Uterus (tissue), 4 donors: ENCODE measurements around the gene ST6GALNAC2. TPM values are rescaled to one million over a fixed set of nuclear protein-coding genes. Genes with fewer than 3 reads are reported as not detected.

ENCODE experiments used
- DNase-seq, 2 donors: peaks; one replicate each; pipeline ENCODE4 v3.0.0-alpha.2; 2019 to 2020
- H3K27ac ChIP-seq, 2 donors: fragments of 200-600 bp; sonication (generic); 1 replicate in 1 of 2; 2 replicates in 1 of 2; pipeline ENCODE4 v1.5.1; 2016 to 2018
- H3K27me3 ChIP-seq, 2 donors: fragments of 200-600 bp; sonication (generic); one replicate each; pipeline ENCODE4 v1.5.1; 2018 to 2019; ENCODE audit warnings: control low read depth in 1 of 2
- H3K36me3 ChIP-seq, 2 donors: fragments of 200-600 bp; sonication (generic); one replicate each; pipeline ENCODE4 v1.5.1; 2019; ENCODE audit warnings: control low read depth in 1 of 2
- H3K4me1 ChIP-seq, 2 donors: fragments of 200-600 bp; sonication (generic); one replicate each; pipeline ENCODE4 v1.5.1; 2018 to 2019; ENCODE audit warnings: control low read depth in 1 of 2
- H3K4me3 ChIP-seq, 2 donors: fragments of 200-600 bp; sonication (generic); 1 replicate in 1 of 2; 2 replicates in 1 of 2; pipeline ENCODE4 v1.5.1; 2018 to 2019; ENCODE audit warnings: mild to moderate bottlenecking in 1 of 2
- H3K9me3 ChIP-seq, 2 donors: fragments of 200-600 bp; sonication (generic); one replicate each; pipeline ENCODE4 v1.5.1; 2019; ENCODE audit warnings: control low read depth in 1 of 2
- CTCF ChIP-seq, 4 experiments: fragments of 200-600 bp in 2 of 4; fragments of 450-650 bp in 2 of 4; sonication (generic) in 2 of 4; IDR thresholded peaks; one replicate each; pipeline ENCODE4 v1.5.1; 2016 to 2019; ENCODE audit warnings: antibody characterized with exemption in 4 of 4, mild to moderate bottlenecking in 2 of 4, moderate library complexity in 1 of 4
- POLR2A ChIP-seq, 2 donors: fragments of 450-650 bp; IDR thresholded peaks; one replicate each; pipeline ENCODE4 v1.6.1; 2016; ENCODE audit warnings: antibody characterized with exemption in 2 of 2, mild to moderate bottlenecking in 1 of 2, moderate library complexity in 1 of 2
- intact Hi-C: fragments of 100-400 bp; cut with DNase I; formaldehyde crosslinking; loops from one replicate; pipeline ENCODE4 v1.15.1; 2023; ENCODE audit warnings: low total_unique reads
- total RNA-seq, 4 donors: library from RNA; depleted of rRNA in 3 of 4; stranded (reverse); fragments of >200 nt in 3 of 4; gene quantifications; one replicate each; pipeline versions ENCODE4 v1.1.0 to v1.2.4, GENCODE V29; 2014 to 2023
- donor health status: DM: yes; HTN: yes; CAD: no.

The ST6GALNAC2 gene
- total RNA-seq, 4 donors from 2014 or later = 0.59 to 9.5 (median 5.3) TPM; not detected in 1

- Histone ChIP-seq H3K27ac (no peak overlapping the region), H3K27me3 (no peaks in the 10 kb centered on the region), H3K9me3 (no peaks in the 10 kb centered on the region), H3K4me1 (no peaks in the 10 kb centered on the region), H3K36me3 (no peaks in the 10 kb centered on the region), H3K4me3 (no peak overlapping the region)
- DNase-seq = no peak
- TF ChIP-seq CTCF (IDR thresholded peaks at IDR 0.05) = no peak
- no peak for TF ChIP-seq POLR2A (IDR thresholded peaks at IDR 0.05)
- intact Hi-C loops = no loop called here
Observed at GRCh38 chr17:76630151-76630550, 44.5 kb upstream of the ST6GALNAC2 start.

GRCh38 chr17:76627510-76627909 lies 41.9 kb upstream of the ST6GALNAC2 start:
- Histone ChIP-seq H3K27ac (no peak overlapping the region), H3K27me3 (no peaks in the 10 kb centered on the region), H3K4me1 (no peaks in the 10 kb centered on the region), H3K4me3 (no peak overlapping the region), H3K9me3 (no peaks in the 10 kb centered on the region), H3K36me3 (no peaks in the 10 kb centered on the region)
- intact Hi-C loops = no loop called here
- TF ChIP-seq POLR2A (IDR thresholded peaks at IDR 0.05) = no peak
- TF ChIP-seq CTCF (IDR thresholded peaks at IDR 0.05) = no peak
- no peak for DNase-seq

GRCh38 chr17:76626442-76626841 lies 40.8 kb upstream of the ST6GALNAC2 start:
- H3K27ac ChIP-seq = no peak overlapping the region
- no peaks in the 10 kb centered on the region for H3K27me3 ChIP-seq
- TF ChIP-seq POLR2A (IDR thresholded peaks at IDR 0.05) = no peak
- TF ChIP-seq CTCF (IDR thresholded peaks at IDR 0.05) = no peak
- intact Hi-C loops = no loop called here
- H3K4me3 ChIP-seq = no peak overlapping the region
- H3K36me3 ChIP-seq = no peaks in the 10 kb centered on the region
- H3K4me1 ChIP-seq = no peaks in the 10 kb centered on the region
- no peak for DNase-seq
- H3K9me3 ChIP-seq = no peaks in the 10 kb centered on the region

- Histone ChIP-seq H3K27me3 (no peaks in the 10 kb centered on the region), H3K4me3 (no peak overlapping the region), H3K9me3 (no peaks in the 10 kb centered on the region), H3K4me1 (no peaks in the 10 kb centered on the region), H3K36me3 (no peaks in the 10 kb centered on the region), H3K27ac (no peak overlapping the region)
- intact Hi-C loops = no loop called here
- no peak for DNase-seq
- no peak for TF ChIP-seq CTCF (IDR thresholded peaks at IDR 0.05)
- TF ChIP-seq POLR2A (IDR thresholded peaks at IDR 0.05) = no peak
Observed at GRCh38 chr17:76625496-76625895, 39.8 kb upstream of the ST6GALNAC2 start.

GRCh38 chr17:76623271-76624146 lies 37.8 kb upstream of the ST6GALNAC2 start:
- Histone ChIP-seq H3K4me3 (peak overlapping the region in 1 of 2 donors; percentile 17), H3K4me1 (no peaks in the 10 kb centered on the region), H3K36me3 (no peaks in the 10 kb centered on the region), H3K27ac (peak overlapping the region; percentile 80), H3K9me3 (no peaks in the 10 kb centered on the region), H3K27me3 (no peaks in the 10 kb centered on the region)
- TF ChIP-seq CTCF (IDR thresholded peaks at IDR 0.05) = peak; percentile 81 to 94 (median 90)
- TF ChIP-seq POLR2A (IDR thresholded peaks at IDR 0.05) = no peak
- DNase-seq = peak; percentile 71 to 82
- intact Hi-C loops = no loop called here
